Mesenchymal stem cell (in vitro differentiated cells and primary cell): ENCODE data around the gene XRCC5.

ENCODE experiments used
- DNase-seq: peaks from one replicate; pipeline ENCODE4 v3.0.0-alpha.2; 2013
- H2AFZ ChIP-seq: one replicate; pipeline ENCODE4 v1.6.1; 2013; ENCODE audit warnings: low read depth, mild to moderate bottlenecking, control low read depth, inconsistent platforms, low read length, moderate library complexity
- H2AK5ac ChIP-seq: 2 replicates; pipeline ENCODE4 v1.6.1; 2013; ENCODE audit warnings: low read length, moderate library complexity, mild to moderate bottlenecking, inconsistent platforms; ENCODE audit not compliant: severe bottlenecking
- H2BK120ac ChIP-seq: one replicate; pipeline ENCODE4 v1.6.1; 2013; ENCODE audit warnings: low read depth, mild to moderate bottlenecking, inconsistent platforms, low read length, moderate library complexity
- H2BK12ac ChIP-seq, 2 experiments: one replicate each; pipeline ENCODE4 v1.6.1; 2013; ENCODE audit warnings: inconsistent platforms in 2 of 2, low read length in 2 of 2, mild to moderate bottlenecking in 2 of 2, moderate library complexity in 2 of 2, control low read depth in 1 of 2
- H2BK15ac ChIP-seq: one replicate; pipeline ENCODE4 v1.6.1; 2013; ENCODE audit warnings: mild to moderate bottlenecking, low read depth, inconsistent platforms; ENCODE audit not compliant: poor library complexity, severe bottlenecking
- H2BK5ac ChIP-seq: 2 replicates; pipeline ENCODE4 v1.6.1; 2013; ENCODE audit warnings: low read depth, mild to moderate bottlenecking, low read length, control low read depth, inconsistent platforms; ENCODE audit not compliant: poor library complexity, severe bottlenecking
- H3K14ac ChIP-seq, 2 experiments: one replicate each; pipeline ENCODE4 v1.6.1; 2013; ENCODE audit warnings: inconsistent platforms in 2 of 2, low read length in 2 of 2, control low read depth in 1 of 2, mild to moderate bottlenecking in 1 of 2, moderate library complexity in 1 of 2
- H3K18ac ChIP-seq, 2 experiments: one replicate each; pipeline ENCODE4 v1.6.1; 2013; ENCODE audit warnings: inconsistent platforms in 2 of 2, low read length in 2 of 2, control low read depth in 1 of 2, low read depth in 1 of 2, mild to moderate bottlenecking in 1 of 2
- H3K23ac ChIP-seq, 2 experiments: one replicate each; pipeline ENCODE4 v1.6.1; 2013; ENCODE audit warnings: inconsistent platforms in 2 of 2, low read length in 2 of 2, mild to moderate bottlenecking in 2 of 2, moderate library complexity in 2 of 2, control low read depth in 1 of 2
- H3K27ac ChIP-seq: 2 replicates; pipeline ENCODE4 v1.5.1; 2013; ENCODE audit warnings: mild to moderate bottlenecking, moderate library complexity, low read length, control low read depth, inconsistent platforms; ENCODE audit not compliant: poor library complexity, severe bottlenecking
- H3K27me3 ChIP-seq, 2 experiments: 2 replicates each; pipeline versions ENCODE4 v1.6.1 to v1.7.0; 2013; ENCODE audit warnings: low read length in 2 of 2, mild to moderate bottlenecking in 2 of 2, moderate library complexity in 2 of 2, control low read depth in 1 of 2, inconsistent platforms in 1 of 2; ENCODE audit not compliant: control insufficient read depth in 1 of 2, insufficient read depth in 1 of 2
- H3K36me3 ChIP-seq, 2 experiments: 2 replicates each; pipeline versions ENCODE4 v1.6.1 to v1.7.0; 2013; ENCODE audit warnings: low read length in 2 of 2, control low read depth in 1 of 2, inconsistent platforms in 1 of 2, low read depth in 1 of 2, mild to moderate bottlenecking in 1 of 2; ENCODE audit not compliant: insufficient read depth in 2 of 2, control insufficient read depth in 1 of 2
- H3K4ac ChIP-seq, 2 experiments: one replicate each; pipeline ENCODE4 v1.6.1; 2013; ENCODE audit warnings: inconsistent platforms in 2 of 2, low read length in 2 of 2, mild to moderate bottlenecking in 2 of 2, moderate library complexity in 2 of 2, control low read depth in 1 of 2, low read depth in 1 of 2
- H3K4me1 ChIP-seq: 2 replicates; pipeline ENCODE4 v1.6.1; 2013; ENCODE audit warnings: low read depth, low read length, control low read depth; ENCODE audit not compliant: control insufficient read depth, insufficient read depth
- H3K4me2 ChIP-seq: 2 replicates; pipeline ENCODE4 v1.6.1; 2013; ENCODE audit warnings: low read length, mild to moderate bottlenecking, inconsistent platforms; ENCODE audit not compliant: poor library complexity, severe bottlenecking
- H3K4me3 ChIP-seq, 2 experiments: 2 replicates each; pipeline versions ENCODE4 v1.5.1 to v1.7.0; 2013; ENCODE audit warnings: low read length in 2 of 2, mild to moderate bottlenecking in 2 of 2, control low read depth in 1 of 2, low read depth in 1 of 2; ENCODE audit not compliant: insufficient read depth in 1 of 2
- H3K79me1 ChIP-seq: replicated peaks from 2 replicates; pipeline ENCODE4 v1.6.1; 2013; ENCODE audit warnings: mild to moderate bottlenecking, control low read depth, low read length, inconsistent platforms; ENCODE audit not compliant: poor library complexity, severe bottlenecking
- H3K9ac ChIP-seq: 2 replicates; pipeline ENCODE4 v1.7.0; 2013; ENCODE audit warnings: mild to moderate bottlenecking, low read length, moderate library complexity
- H3K9me3 ChIP-seq: 2 replicates; pipeline ENCODE4 v1.7.0; 2013; ENCODE audit warnings: mild to moderate bottlenecking, low read length; ENCODE audit not compliant: control insufficient read depth
- H4K8ac ChIP-seq: one replicate; pipeline ENCODE4 v1.6.1; 2013; ENCODE audit warnings: inconsistent platforms, mild to moderate bottlenecking, low read length, moderate library complexity
- H4K91ac ChIP-seq: one replicate; pipeline ENCODE4 v1.6.1; 2013; ENCODE audit warnings: mild to moderate bottlenecking, low read length, inconsistent platforms
- WGBS: methylation state at CpG from one replicate; pipeline ENCODE4 v1.1.7; 2013; ENCODE audit warnings: mixed read lengths; 5-methylcytosine and 5-hydroxymethylcytosine counted together

The XRCC5 gene

DNA sequence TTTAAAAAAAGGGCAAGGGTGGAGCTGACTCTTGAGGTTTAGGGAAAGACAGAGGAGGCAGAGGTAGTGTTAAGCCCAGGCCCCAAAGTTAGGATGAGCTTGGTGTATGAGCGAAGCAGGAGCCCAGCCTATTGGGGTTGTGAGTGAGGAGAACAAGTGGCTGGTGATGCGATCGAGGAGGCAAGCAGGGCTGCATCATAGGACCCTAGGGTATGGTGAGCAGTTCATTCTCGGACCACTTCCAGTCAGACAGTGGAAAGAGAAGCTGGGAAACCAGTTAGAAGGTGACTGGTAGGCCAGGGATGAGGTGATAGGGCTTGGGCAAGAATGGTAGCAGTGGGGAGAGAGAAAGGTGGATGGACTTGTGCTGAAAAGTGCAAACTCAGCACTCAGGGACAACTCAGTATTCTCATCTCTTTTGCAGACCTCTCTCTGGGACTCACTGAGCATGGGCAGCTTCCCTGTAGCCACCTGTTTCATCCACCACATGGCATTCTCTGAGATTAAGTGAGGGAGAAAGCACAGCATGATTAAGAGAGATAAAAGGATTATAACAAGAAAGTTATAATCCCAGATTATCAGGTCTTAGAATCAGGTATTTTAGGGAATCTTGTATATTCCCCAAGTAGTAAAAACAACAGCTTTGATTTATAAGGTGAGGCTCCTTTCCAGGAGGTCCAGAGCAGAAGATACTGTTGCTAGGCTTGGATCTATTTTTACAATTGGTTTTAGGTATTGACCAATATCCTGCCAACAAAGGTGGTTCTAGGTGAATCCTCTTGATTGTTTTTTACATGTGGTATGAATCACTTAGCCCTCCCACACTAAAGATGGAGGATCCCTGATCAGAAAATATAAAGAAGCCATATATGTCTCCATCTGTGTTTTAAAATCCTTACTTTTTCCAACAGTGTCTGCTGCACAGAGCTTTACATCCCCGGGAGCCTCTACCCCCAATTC lies 38.3 kb downstream of the XRCC5 start:
- Histone ChIP-seq H3K23ac (no peak overlapping the region), H3K27ac (no peak overlapping the region), H3K4me1 (peaks cover 4% of the 10 kb centered on the region), H3K14ac (no peak overlapping the region), H2BK5ac (no peak overlapping the region), H4K91ac (no peak overlapping the region), H3K4me2 (no peak overlapping the region), H2AFZ (no peak overlapping the region), H3K79me1 (peaks cover 15% of the 10 kb centered on the region), H3K36me3 (peaks cover 14 to 97% of the 10 kb centered on the region in 2 experiments), H2BK15ac (no peak overlapping the region), H3K9ac (no peak overlapping the region), H2BK12ac (no peak overlapping the region), H2AK5ac (no peak overlapping the region), H3K18ac (no peak overlapping the region), H3K4me3 (no peak overlapping the region), H3K4ac (no peak overlapping the region), H3K27me3 (no peaks in the 10 kb centered on the region), H3K9me3 (no peaks in the 10 kb centered on the region), H2BK120ac (no peak overlapping the region), H4K8ac (peak overlapping the region; percentile 66)
- no peak for DNase-seq
- over 99% methylated on average over 5 of the region's 5 CpGs for WGBS

DNA sequence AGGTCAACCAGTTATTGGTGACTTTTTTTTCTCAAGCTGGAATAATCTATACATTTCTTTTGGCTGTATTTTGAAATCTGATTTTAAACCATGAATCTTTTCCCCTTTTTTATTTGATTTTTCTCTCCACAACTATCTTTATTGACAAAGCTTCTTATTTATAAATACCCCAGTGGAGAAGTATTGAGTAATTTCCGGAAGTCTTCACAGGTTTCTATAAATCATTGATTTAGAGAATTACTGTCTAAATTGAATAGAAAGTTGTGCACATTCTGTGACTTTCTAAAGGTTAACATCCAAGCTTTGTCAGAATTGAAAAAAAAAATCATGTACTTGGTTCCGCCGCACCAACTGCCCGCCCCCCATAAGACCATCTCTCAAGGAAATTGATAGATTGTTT lies 39.8 kb downstream of the XRCC5 start:
- Histone ChIP-seq H2AFZ (no peak overlapping the region), H3K4me3 (no peak overlapping the region), H2BK15ac (no peak overlapping the region), H3K9me3 (no peaks in the 10 kb centered on the region), H2BK12ac (no peak overlapping the region), H3K36me3 (peaks cover 10 to 97% of the 10 kb centered on the region in 2 experiments), H3K4me2 (no peak overlapping the region), H3K4ac (no peak overlapping the region), H3K4me1 (peaks cover 4% of the 10 kb centered on the region), H3K27me3 (no peaks in the 10 kb centered on the region), H3K27ac (no peak overlapping the region), H4K91ac (no peak overlapping the region), H3K23ac (no peak overlapping the region), H3K79me1 (peaks cover 14% of the 10 kb centered on the region), H2AK5ac (no peak overlapping the region), H3K14ac (no peak overlapping the region), H3K9ac (no peak overlapping the region), H2BK120ac (no peak overlapping the region), H4K8ac (no peak overlapping the region), H3K18ac (no peak overlapping the region), H2BK5ac (no peak overlapping the region)
- WGBS = 100% methylated on average over 1 of the region's 4 CpGs
- DNase-seq = no peak

GRCh38 chr2:216149741-216150140 lies 40.6 kb downstream of the XRCC5 start:
- H3K79me1 ChIP-seq = peaks cover 13% of the 10 kb centered on the region
- WGBS = 38% methylated on average over 2 of the region's 5 CpGs
- no peak for DNase-seq
- H2BK15ac ChIP-seq = no peak overlapping the region
- peak overlapping the region; percentile 61 for H3K27ac ChIP-seq
- no peak overlapping the region for H2BK120ac ChIP-seq
- no peak overlapping the region for H3K23ac ChIP-seq
- no peak overlapping the region for H4K91ac ChIP-seq
- H3K4ac ChIP-seq = no peak overlapping the region
- no peak overlapping the region for H3K4me3 ChIP-seq
- no peak overlapping the region for H4K8ac ChIP-seq
- H3K9me3 ChIP-seq = no peaks in the 10 kb centered on the region
- no peak overlapping the region for H3K9ac ChIP-seq
- H3K4me1 ChIP-seq = peaks cover 4% of the 10 kb centered on the region
- H2AK5ac ChIP-seq = no peak overlapping the region
- no peak overlapping the region for H3K14ac ChIP-seq
- H2BK12ac ChIP-seq = no peak overlapping the region
- H2BK5ac ChIP-seq = no peak overlapping the region
- H3K4me2 ChIP-seq = no peak overlapping the region
- no peaks in the 10 kb centered on the region for H3K27me3 ChIP-seq
- H2AFZ ChIP-seq = no peak overlapping the region
- H3K36me3 ChIP-seq = peaks cover 10 to 97% of the 10 kb centered on the region in 2 experiments
- H3K18ac ChIP-seq = no peak overlapping the region

DNA sequence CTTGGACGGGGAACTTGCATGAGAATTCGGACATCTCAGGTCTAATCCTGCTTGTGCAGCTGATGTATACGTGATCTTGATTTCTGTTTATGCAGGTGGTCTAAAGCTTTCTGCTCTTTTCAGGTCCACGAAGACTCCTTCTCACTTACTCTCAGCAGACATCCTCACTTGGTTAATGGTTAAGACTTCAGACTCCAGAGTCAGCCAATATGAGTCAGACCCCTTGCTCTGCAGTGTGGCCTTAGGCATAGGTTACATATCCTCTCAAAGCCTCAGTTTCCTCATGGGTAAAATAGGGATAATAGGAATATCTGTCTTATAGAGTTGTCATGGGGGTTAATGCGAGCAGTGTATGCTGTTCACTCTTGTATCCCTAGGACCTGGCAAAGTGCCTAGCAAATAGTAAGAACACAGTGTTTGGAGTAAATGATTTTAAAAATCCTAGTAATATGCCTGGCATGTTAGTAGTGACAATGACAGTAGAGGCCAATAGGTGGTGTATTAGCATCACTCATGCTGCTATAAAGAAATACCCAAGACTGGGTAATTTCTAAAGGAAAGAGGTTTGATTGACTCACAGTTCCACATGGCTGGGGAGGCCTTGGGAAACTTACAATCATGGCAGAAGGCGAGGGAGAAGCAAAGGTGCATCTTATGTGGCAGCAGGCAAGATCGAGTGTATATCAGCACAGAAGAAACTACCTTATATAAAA lies 42.3 kb downstream of the XRCC5 start:
- Histone ChIP-seq H3K9ac (no peak overlapping the region), H2BK5ac (no peak overlapping the region), H3K4me2 (no peak overlapping the region), H3K4me1 (peaks cover 4% of the 10 kb centered on the region), H3K18ac (no peak overlapping the region), H3K27ac (peak overlapping the region; percentile 63), H2AFZ (no peak overlapping the region), H3K9me3 (no peaks in the 10 kb centered on the region), H3K27me3 (no peaks in the 10 kb centered on the region), H3K79me1 (peaks cover 14% of the 10 kb centered on the region), H3K4ac (no peak overlapping the region), H3K14ac (no peak overlapping the region), H2AK5ac (no peak overlapping the region), H4K91ac (no peak overlapping the region), H2BK12ac (no peak overlapping the region), H2BK120ac (no peak overlapping the region), H3K23ac (no peak overlapping the region), H3K4me3 (no peak overlapping the region), H2BK15ac (no peak overlapping the region), H4K8ac (no peak overlapping the region), H3K36me3 (peaks cover 14 to 97% of the 10 kb centered on the region in 2 experiments)
- DNase-seq = peak; percentile 37
- 97% methylated on average over 7 of the region's 7 CpGs for WGBS
